Suprapubic skin (tissue), 4 donors: ENCODE results near the gene PAF1. TPM values are rescaled to one million over a fixed set of nuclear protein-coding genes. Genes with fewer than 3 reads are reported as not detected.

ENCODE experiments used
- DNase-seq, 2 donors: peaks; one replicate each; pipeline ENCODE4 v3.0.0-alpha.2; 2019; ENCODE audit warnings: low spot score in 2 of 2
- H3K27ac ChIP-seq: fragments of 200-600 bp; sonication (generic); one replicate; pipeline ENCODE4 v1.5.1; 2019
- H3K27me3 ChIP-seq: fragments of 200-600 bp; sonication (generic); one replicate; pipeline ENCODE4 v1.5.1; 2019
- H3K36me3 ChIP-seq: fragments of 200-600 bp; sonication (generic); one replicate; pipeline ENCODE4 v1.5.1; 2019
- H3K4me1 ChIP-seq: fragments of 200-600 bp; sonication (generic); one replicate; pipeline ENCODE4 v1.5.1; 2019
- H3K4me3 ChIP-seq: fragments of 200-600 bp; sonication (generic); one replicate; pipeline ENCODE4 v1.5.1; 2019; ENCODE audit warnings: mild to moderate bottlenecking
- H3K9me3 ChIP-seq: fragments of 200-600 bp; sonication (generic); one replicate; pipeline ENCODE4 v1.5.1; 2019
- EP300 ChIP-seq: sonication (generic); formaldehyde crosslinking; IDR thresholded peaks from one replicate; pipeline ENCODE4 v1.6.1; 2017; ENCODE audit warnings: antibody characterized with exemption
- POLR2A ChIP-seq, 2 donors: fragments of 450-650 bp; IDR thresholded peaks; one replicate each; pipeline ENCODE4 v1.6.1; 2017; ENCODE audit warnings: antibody characterized with exemption in 2 of 2, mild to moderate bottlenecking in 2 of 2, moderate library complexity in 2 of 2
- POLR2AphosphoS5 ChIP-seq, 3 donors: sonication (generic); formaldehyde crosslinking; IDR thresholded peaks; one replicate each; pipeline ENCODE4 v1.6.1; 2017; ENCODE audit warnings: antibody characterized with exemption in 3 of 3
- WGBS: methylation state at CpG from one replicate; pipeline ENCODE4 v1.1.5; 2018; 5-methylcytosine and 5-hydroxymethylcytosine counted together
- total RNA-seq, 4 donors: library from RNA; depleted of rRNA; stranded (reverse); fragments of >200 nt; gene quantifications; one replicate each; pipeline ENCODE4 v1.1.0, GENCODE V29; 2016
- TF ChIP-seq, protein P1 (sequence below), 2 donors: fragments of 200-600 bp in 1 of 2; fragments of 450-650 bp in 1 of 2; sonication (generic) in 1 of 2; IDR thresholded peaks; one replicate each; pipeline ENCODE4 v1.5.1; 2016 to 2019; ENCODE audit warnings: antibody characterized with exemption in 2 of 2, mild to moderate bottlenecking in 1 of 2, moderate library complexity in 1 of 2

The PAF1 gene
- total RNA-seq, 4 donors from 2014 or later = 24.8 to 42.4 (median 35.4) TPM

DNA sequence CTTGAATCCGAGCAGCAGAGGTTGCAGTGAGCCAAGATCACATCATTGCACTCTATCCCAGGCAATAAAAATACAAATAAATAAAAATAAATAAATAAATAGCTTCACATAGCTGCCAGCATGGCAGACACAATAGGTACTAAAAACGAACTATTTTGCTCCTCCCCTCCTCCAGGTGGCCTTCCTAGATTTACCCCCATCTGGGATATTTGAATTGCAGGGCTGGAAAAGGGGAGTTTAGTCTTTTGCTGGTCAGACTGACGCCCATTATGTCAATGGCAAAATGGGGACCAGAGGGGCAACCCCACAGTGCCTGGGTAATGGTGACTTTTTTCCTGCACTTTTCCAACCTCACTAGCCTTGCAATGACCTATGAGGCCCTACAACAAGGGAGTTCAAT, 54.4 kb downstream of the PAF1 start:
- H3K4me1 ChIP-seq = peaks cover 11% of the 10 kb centered on the region
- no peak for DNase-seq
- no peaks in the 10 kb centered on the region for H3K27me3 ChIP-seq
- H3K4me3 ChIP-seq = no peak overlapping the region
- TF ChIP-seq, protein P1, sequence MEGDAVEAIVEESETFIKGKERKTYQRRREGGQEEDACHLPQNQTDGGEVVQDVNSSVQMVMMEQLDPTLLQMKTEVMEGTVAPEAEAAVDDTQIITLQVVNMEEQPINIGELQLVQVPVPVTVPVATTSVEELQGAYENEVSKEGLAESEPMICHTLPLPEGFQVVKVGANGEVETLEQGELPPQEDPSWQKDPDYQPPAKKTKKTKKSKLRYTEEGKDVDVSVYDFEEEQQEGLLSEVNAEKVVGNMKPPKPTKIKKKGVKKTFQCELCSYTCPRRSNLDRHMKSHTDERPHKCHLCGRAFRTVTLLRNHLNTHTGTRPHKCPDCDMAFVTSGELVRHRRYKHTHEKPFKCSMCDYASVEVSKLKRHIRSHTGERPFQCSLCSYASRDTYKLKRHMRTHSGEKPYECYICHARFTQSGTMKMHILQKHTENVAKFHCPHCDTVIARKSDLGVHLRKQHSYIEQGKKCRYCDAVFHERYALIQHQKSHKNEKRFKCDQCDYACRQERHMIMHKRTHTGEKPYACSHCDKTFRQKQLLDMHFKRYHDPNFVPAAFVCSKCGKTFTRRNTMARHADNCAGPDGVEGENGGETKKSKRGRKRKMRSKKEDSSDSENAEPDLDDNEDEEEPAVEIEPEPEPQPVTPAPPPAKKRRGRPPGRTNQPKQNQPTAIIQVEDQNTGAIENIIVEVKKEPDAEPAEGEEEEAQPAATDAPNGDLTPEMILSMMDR (IDR thresholded peaks at IDR 0.05) = no peak
- TF ChIP-seq POLR2AphosphoS5 (IDR thresholded peaks at IDR 0.05) = no peak
- TF ChIP-seq POLR2A (IDR thresholded peaks at IDR 0.05) = no peak
- TF ChIP-seq EP300 = no peak
- H3K36me3 ChIP-seq = no peaks in the 10 kb centered on the region
- H3K9me3 ChIP-seq = no peaks in the 10 kb centered on the region
- WGBS = 67% methylated on average over 3 of the region's 3 CpGs
- H3K27ac ChIP-seq = no peak overlapping the region

Other genes with a start within 250 kb of the PAF1 start
- gene NCCRP1, start 194.1 kb downstream of the PAF1 start, total RNA-seq = 100 to 1,000 TPM in 3 of 4 donors, 10 to 100 TPM in 1; 32.7 to 420 (median 277) TPM
- not detected for gene SYCN, start 186.8 kb downstream of the PAF1 start, total RNA-seq
- gene IFNL3, start 146.1 kb downstream of the PAF1 start, total RNA-seq = not detected
- gene IFNL4, start 142.2 kb downstream of the PAF1 start, total RNA-seq = not detected
- not detected for gene IFNL2, start 122.7 kb downstream of the PAF1 start, total RNA-seq
- not detected for gene IFNL1, start 94.7 kb downstream of the PAF1 start, total RNA-seq
- gene LRFN1, start 70.2 kb downstream of the PAF1 start, total RNA-seq = 1 to 10 TPM; 1.4 to 2.9 (median 2.0) TPM
- gene GMFG, start 55.1 kb downstream of the PAF1 start, total RNA-seq = 10 to 100 TPM in 1 of 4 donors, 1 to 10 TPM in 3; 1.9 to 16.2 (median 5.8) TPM
- gene SAMD4B, start 48.7 kb downstream of the PAF1 start, total RNA-seq = 100 to 1,000 TPM; 104 to 166 (median 113) TPM
- 10 to 100 TPM; 36.3 to 57.8 (median 48.0) TPM for gene MED29, start 272 bp upstream of the PAF1 start, total RNA-seq
- 100 to 1,000 TPM; 426 to 850 (median 540) TPM for gene ZFP36, start 15.7 kb upstream of the PAF1 start, total RNA-seq
- gene PLEKHG2, start 21.6 kb upstream of the PAF1 start, total RNA-seq = 10 to 100 TPM in 1 of 4 donors, 1 to 10 TPM in 3; 6.4 to 29.9 (median 7.7) TPM
- gene RPS16, start 44.8 kb upstream of the PAF1 start, total RNA-seq = 1,000 to 10,000 TPM; 1,096 to 2,035 (median 1,787) TPM
- gene SUPT5H, start 54.5 kb upstream of the PAF1 start, total RNA-seq = 100 to 1,000 TPM in 1 of 4 donors, 10 to 100 TPM in 3; 59.4 to 135 (median 75.4) TPM
- gene TIMM50, start 89.7 kb upstream of the PAF1 start, total RNA-seq = 10 to 100 TPM; 44.9 to 57.9 (median 50.6) TPM
- gene DLL3, start 107.8 kb upstream of the PAF1 start, total RNA-seq = not detected
- not detected for gene SELENOV, start 124.0 kb upstream of the PAF1 start, total RNA-seq
- 1 to 10 TPM in 2 of 4 donors, under 1 TPM in 2; 0.80 to 2.4 (median 1.2) TPM for gene EID2B, start 141.7 kb upstream of the PAF1 start, total RNA-seq
- 10 to 100 TPM in 2 of 4 donors, 1 to 10 TPM in 2; 7.5 to 14.5 (median 12.1) TPM for gene EID2, start 149.1 kb upstream of the PAF1 start, total RNA-seq
- not detected for gene LGALS13, start 211.4 kb upstream of the PAF1 start, total RNA-seq